ENCODE measurements around the gene TNN. TPM values are rescaled to one million over a fixed set of nuclear protein-coding genes. Genes with fewer than 3 reads are reported as not detected.

Gene TNN
- total and polyA plus RNA-seq, 2 experiments from 2014 or later: 0.18 to 0.31 TPM

DNA sequence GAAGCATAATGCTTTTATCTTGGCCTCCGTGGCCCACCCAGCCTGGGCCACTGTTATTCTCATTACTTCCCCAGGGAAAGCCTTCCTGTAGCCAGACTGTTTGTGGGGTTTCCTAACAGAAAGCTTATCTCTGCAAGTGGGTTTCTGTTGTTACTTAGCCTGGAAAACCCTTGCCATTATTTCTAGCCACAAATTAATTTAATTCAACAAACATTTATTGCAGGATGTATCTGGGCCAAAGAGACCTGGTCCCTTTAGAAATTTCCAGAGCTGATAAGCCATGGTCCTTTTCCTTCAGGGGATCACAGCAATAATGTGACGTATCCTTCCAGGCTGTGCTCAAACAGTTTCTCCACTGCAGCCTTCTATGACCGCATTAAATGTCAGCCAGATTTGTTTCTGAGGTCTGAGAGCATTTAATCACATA, 20.9 kb downstream of the TNN start (continued):
- TF ChIP-seq, protein P1, sequence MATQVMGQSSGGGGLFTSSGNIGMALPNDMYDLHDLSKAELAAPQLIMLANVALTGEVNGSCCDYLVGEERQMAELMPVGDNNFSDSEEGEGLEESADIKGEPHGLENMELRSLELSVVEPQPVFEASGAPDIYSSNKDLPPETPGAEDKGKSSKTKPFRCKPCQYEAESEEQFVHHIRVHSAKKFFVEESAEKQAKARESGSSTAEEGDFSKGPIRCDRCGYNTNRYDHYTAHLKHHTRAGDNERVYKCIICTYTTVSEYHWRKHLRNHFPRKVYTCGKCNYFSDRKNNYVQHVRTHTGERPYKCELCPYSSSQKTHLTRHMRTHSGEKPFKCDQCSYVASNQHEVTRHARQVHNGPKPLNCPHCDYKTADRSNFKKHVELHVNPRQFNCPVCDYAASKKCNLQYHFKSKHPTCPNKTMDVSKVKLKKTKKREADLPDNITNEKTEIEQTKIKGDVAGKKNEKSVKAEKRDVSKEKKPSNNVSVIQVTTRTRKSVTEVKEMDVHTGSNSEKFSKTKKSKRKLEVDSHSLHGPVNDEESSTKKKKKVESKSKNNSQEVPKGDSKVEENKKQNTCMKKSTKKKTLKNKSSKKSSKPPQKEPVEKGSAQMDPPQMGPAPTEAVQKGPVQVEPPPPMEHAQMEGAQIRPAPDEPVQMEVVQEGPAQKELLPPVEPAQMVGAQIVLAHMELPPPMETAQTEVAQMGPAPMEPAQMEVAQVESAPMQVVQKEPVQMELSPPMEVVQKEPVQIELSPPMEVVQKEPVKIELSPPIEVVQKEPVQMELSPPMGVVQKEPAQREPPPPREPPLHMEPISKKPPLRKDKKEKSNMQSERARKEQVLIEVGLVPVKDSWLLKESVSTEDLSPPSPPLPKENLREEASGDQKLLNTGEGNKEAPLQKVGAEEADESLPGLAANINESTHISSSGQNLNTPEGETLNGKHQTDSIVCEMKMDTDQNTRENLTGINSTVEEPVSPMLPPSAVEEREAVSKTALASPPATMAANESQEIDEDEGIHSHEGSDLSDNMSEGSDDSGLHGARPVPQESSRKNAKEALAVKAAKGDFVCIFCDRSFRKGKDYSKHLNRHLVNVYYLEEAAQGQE (IDR thresholded peaks at IDR 0.05; ENCODE audit: unreplicated experiment): no peak
- TF ChIP-seq STAT1 (IDR thresholded peaks at IDR 0.05; ENCODE audit: unreplicated experiment): no peak
- no peak for TF ChIP-seq EZH2 (IDR thresholded peaks at IDR 0.05; ENCODE audit: low read depth, unreplicated experiment)
- TF ChIP-seq, protein P2, sequence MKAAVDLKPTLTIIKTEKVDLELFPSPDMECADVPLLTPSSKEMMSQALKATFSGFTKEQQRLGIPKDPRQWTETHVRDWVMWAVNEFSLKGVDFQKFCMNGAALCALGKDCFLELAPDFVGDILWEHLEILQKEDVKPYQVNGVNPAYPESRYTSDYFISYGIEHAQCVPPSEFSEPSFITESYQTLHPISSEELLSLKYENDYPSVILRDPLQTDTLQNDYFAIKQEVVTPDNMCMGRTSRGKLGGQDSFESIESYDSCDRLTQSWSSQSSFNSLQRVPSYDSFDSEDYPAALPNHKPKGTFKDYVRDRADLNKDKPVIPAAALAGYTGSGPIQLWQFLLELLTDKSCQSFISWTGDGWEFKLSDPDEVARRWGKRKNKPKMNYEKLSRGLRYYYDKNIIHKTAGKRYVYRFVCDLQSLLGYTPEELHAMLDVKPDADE (IDR thresholded peaks at IDR 0.05): no peak
- TF ChIP-seq, protein P3, sequence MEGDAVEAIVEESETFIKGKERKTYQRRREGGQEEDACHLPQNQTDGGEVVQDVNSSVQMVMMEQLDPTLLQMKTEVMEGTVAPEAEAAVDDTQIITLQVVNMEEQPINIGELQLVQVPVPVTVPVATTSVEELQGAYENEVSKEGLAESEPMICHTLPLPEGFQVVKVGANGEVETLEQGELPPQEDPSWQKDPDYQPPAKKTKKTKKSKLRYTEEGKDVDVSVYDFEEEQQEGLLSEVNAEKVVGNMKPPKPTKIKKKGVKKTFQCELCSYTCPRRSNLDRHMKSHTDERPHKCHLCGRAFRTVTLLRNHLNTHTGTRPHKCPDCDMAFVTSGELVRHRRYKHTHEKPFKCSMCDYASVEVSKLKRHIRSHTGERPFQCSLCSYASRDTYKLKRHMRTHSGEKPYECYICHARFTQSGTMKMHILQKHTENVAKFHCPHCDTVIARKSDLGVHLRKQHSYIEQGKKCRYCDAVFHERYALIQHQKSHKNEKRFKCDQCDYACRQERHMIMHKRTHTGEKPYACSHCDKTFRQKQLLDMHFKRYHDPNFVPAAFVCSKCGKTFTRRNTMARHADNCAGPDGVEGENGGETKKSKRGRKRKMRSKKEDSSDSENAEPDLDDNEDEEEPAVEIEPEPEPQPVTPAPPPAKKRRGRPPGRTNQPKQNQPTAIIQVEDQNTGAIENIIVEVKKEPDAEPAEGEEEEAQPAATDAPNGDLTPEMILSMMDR (conservative IDR thresholded peaks at IDR 0.05; ENCODE audit: low read depth in 2 of 2): no peak
- TF ChIP-seq EZH2phosphoT487 (IDR thresholded peaks at IDR 0.05; ENCODE audit: unreplicated experiment): no peak
- TF ChIP-seq CREB1 (CRISPR knock-in tag; IDR thresholded peaks at IDR 0.05; ENCODE audit: low read depth): no peak

DNA sequence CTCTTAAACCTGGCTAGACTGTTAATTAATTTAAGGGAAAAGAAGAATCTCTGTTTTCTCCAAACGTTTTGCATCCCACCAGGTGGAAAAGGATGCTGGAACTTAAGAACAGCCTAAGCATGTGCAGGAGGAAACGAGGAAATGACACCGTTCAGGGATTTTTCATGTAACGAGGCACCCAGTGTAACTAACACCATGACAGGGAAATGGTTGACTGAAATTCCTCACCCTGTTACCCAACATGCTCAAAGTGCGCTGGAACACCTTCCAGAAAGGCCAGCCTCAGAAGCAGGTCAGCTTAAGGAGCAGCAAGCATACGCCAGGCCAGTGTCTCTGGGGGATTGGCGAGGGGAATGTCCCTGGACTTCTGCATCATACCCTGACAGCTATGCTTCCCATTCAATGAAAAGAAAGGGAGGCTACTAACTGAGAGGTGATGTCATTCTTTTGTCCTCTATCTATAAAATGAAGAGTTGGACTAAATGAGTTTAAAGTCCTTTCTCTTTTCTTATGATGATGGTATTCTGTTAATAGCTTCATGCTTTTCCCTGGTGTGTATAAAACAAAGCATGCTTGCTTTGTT, 21.6 kb downstream of the TNN start:
- H3K27ac Mint-ChIP-seq: no peak overlapping the region
- Histone ChIP-seq H2AFZ (peak overlapping the region; percentile 4; the same call in 1 of the 2 replicates), H3K4me2 (no peak overlapping the region), H4K20me1 (replicated peaks; ENCODE audit: insufficient read depth) (no peaks in the 10 kb centered on the region), H3F3A (replicated peaks; ENCODE audit: low read depth) (no peaks in the 10 kb centered on the region), H3K27me3 (ENCODE audit: insufficient read depth) (no peaks in the 10 kb centered on the region), H3K4me1 (ENCODE audit: insufficient read depth) (peaks cover 3% of the 10 kb centered on the region; the same call in 1 of the 2 replicates), H3K27ac (ENCODE audit: low read depth) (no peak overlapping the region), H3K4me3 (no peak overlapping the region), H3K79me2 (replicated peaks; ENCODE audit: insufficient read depth) (no peaks in the 10 kb centered on the region), H3K9me2 (ENCODE audit: insufficient read depth) (0 out of 2 replicates have a peak, but pooled peaks cover 3% of the 10 kb centered on the region), H3K36me3 (ENCODE audit: insufficient read depth) (no peaks in the 10 kb centered on the region)
- peaks cover 5% of the 10 kb centered on the region for H3K27me3 Mint-ChIP-seq (ENCODE audit: insufficient read depth, low read depth, poor library complexity)
- no peaks in the 10 kb centered on the region for H3K36me3 Mint-ChIP-seq (ENCODE audit: low read depth)
- H3K4me1 Mint-ChIP-seq: peaks cover 19% of the 10 kb centered on the region; the same call in 2 of the 3 replicates
- ATAC-seq (no peak), DNase-seq (ENCODE audit: low spot score) (no peak)
- no peaks in the 10 kb centered on the region for H3K9me3 Mint-ChIP-seq
- H3K4me3 Mint-ChIP-seq: no peak overlapping the region
- TF ChIP-seq ZNF331 (CRISPR knock-in tag; IDR thresholded peaks at IDR 0.05; ENCODE audit: low read depth): no peak
- TF ChIP-seq, protein P3 (conservative IDR thresholded peaks at IDR 0.05; ENCODE audit: low read depth in 2 of 2): no peak
- TF ChIP-seq, protein P1 (IDR thresholded peaks at IDR 0.05; ENCODE audit: unreplicated experiment): no peak
- TF ChIP-seq, protein P2 (IDR thresholded peaks at IDR 0.05): no peak

All from GM23338 (cell line).